H9 (cell line): ENCODE measurements around the gene ARPIN. TPM values are rescaled to one million over a fixed set of nuclear protein-coding genes. Genes with fewer than 3 reads are reported as not detected.

Source experiments
- DNase-seq: peaks from one replicate; pipeline ENCODE4 v3.0.0-alpha.2; 2017
- H2AFZ ChIP-seq: one replicate; pipeline ENCODE4 v1.6.1; 2013; ENCODE audit warnings: mild to moderate bottlenecking, low read length, control low read depth, moderate library complexity
- H2AK5ac ChIP-seq: 2 replicates; pipeline ENCODE4 v1.6.1; 2013; ENCODE audit warnings: low read length, control low read depth, mixed read lengths; ENCODE audit not compliant: insufficient read length
- H2BK120ac ChIP-seq: one replicate; pipeline ENCODE4 v1.6.1; 2013; ENCODE audit warnings: low read depth, mild to moderate bottlenecking, low read length, control low read depth, inconsistent platforms; ENCODE audit not compliant: poor library complexity, severe bottlenecking
- H2BK12ac ChIP-seq: 2 replicates; pipeline ENCODE4 v1.6.1; 2013; ENCODE audit warnings: low read length, control low read depth, mixed read lengths, low read depth; ENCODE audit not compliant: insufficient read length
- H2BK15ac ChIP-seq: 2 replicates; pipeline ENCODE4 v1.6.1; 2013; ENCODE audit warnings: low read depth, low read length, control low read depth
- H2BK20ac ChIP-seq: one replicate; pipeline ENCODE4 v1.6.1; 2013; ENCODE audit warnings: low read depth, mild to moderate bottlenecking, low read length, control low read depth, inconsistent platforms; ENCODE audit not compliant: poor library complexity, severe bottlenecking
- H2BK5ac ChIP-seq: 2 replicates; pipeline ENCODE4 v1.6.1; 2013; ENCODE audit warnings: low read length, control low read depth, mixed read lengths; ENCODE audit not compliant: insufficient read length
- H3K14ac ChIP-seq: 2 replicates; pipeline ENCODE4 v1.6.1; 2013; ENCODE audit warnings: low read length, control low read depth; ENCODE audit not compliant: insufficient read depth
- H3K18ac ChIP-seq: 2 replicates; pipeline ENCODE4 v1.6.1; 2013; ENCODE audit warnings: low read depth, mild to moderate bottlenecking, mixed read lengths, low read length, control low read depth; ENCODE audit not compliant: insufficient read length
- H3K23ac ChIP-seq: 2 replicates; pipeline ENCODE4 v1.6.1; 2013; ENCODE audit warnings: low read length, control low read depth, mixed read lengths, low read depth; ENCODE audit not compliant: insufficient read length
- H3K23me2 ChIP-seq: 2 replicates; pipeline ENCODE4 v1.6.1; 2013; ENCODE audit warnings: low read depth, mild to moderate bottlenecking, mixed read lengths, low read length, control low read depth; ENCODE audit not compliant: insufficient read length, poor library complexity, severe bottlenecking
- H3K27ac ChIP-seq: 2 replicates; pipeline ENCODE4 v1.5.1; 2013; ENCODE audit warnings: low read length, control low read depth, mixed read lengths, low read depth; ENCODE audit not compliant: insufficient read length
- H3K27me3 ChIP-seq: 2 replicates; pipeline ENCODE4 v1.6.1; 2013; ENCODE audit warnings: low read length, control low read depth, inconsistent platforms; ENCODE audit not compliant: insufficient read depth
- H3K4ac ChIP-seq: 2 replicates; pipeline ENCODE4 v1.6.1; 2013; ENCODE audit warnings: low read depth, mild to moderate bottlenecking, control low read depth, inconsistent platforms, low read length, moderate library complexity
- H3K4me1 ChIP-seq: 2 replicates; pipeline ENCODE4 v1.6.1; 2013; ENCODE audit warnings: low read length, control low read depth, inconsistent platforms; ENCODE audit not compliant: insufficient read depth
- H3K4me2 ChIP-seq: 2 replicates; pipeline ENCODE4 v1.6.1; 2013; ENCODE audit warnings: low read length, control low read depth, mixed read lengths; ENCODE audit not compliant: insufficient read length, insufficient read depth
- H3K56ac ChIP-seq: 2 replicates; pipeline ENCODE4 v1.6.1; 2013; ENCODE audit warnings: low read depth, mild to moderate bottlenecking, mixed read lengths, low read length, control low read depth; ENCODE audit not compliant: insufficient read length
- H3K79me1 ChIP-seq: 2 replicates; pipeline ENCODE4 v1.6.1; 2013; ENCODE audit warnings: low read depth, mild to moderate bottlenecking, moderate library complexity, low read length, control low read depth, inconsistent platforms; ENCODE audit not compliant: insufficient read depth, poor library complexity, severe bottlenecking
- H3K79me2 ChIP-seq: 2 replicates; pipeline ENCODE4 v1.6.1; 2013; ENCODE audit warnings: low read length, control low read depth, inconsistent platforms; ENCODE audit not compliant: insufficient read depth
- H3K9ac ChIP-seq: 2 replicates; pipeline ENCODE4 v1.6.1; 2013; ENCODE audit warnings: low read length, control low read depth, mixed read lengths; ENCODE audit not compliant: insufficient read length; ENCODE audit errors: extremely low read depth
- H3K9me3 ChIP-seq: one replicate; pipeline ENCODE4 v1.6.1; 2013; ENCODE audit warnings: low read depth, low read length, inconsistent platforms; ENCODE audit not compliant: control insufficient read depth
- H3T11ph ChIP-seq: one replicate; pipeline ENCODE4 v1.6.1; 2013; ENCODE audit warnings: mild to moderate bottlenecking, low read length, control low read depth, inconsistent platforms
- H4K20me1 ChIP-seq: one replicate; pipeline ENCODE4 v1.6.1; 2013; ENCODE audit not compliant: control insufficient read depth, insufficient read length, insufficient read depth
- H4K5ac ChIP-seq: 2 replicates; pipeline ENCODE4 v1.6.1; 2013; ENCODE audit warnings: low read depth, mild to moderate bottlenecking, mixed read lengths, low read length, control low read depth; ENCODE audit not compliant: insufficient read length
- H4K8ac ChIP-seq: replicated peaks from 2 replicates; pipeline ENCODE4 v1.6.1; 2013; ENCODE audit warnings: low read length, control low read depth, mixed read lengths, low read depth; ENCODE audit not compliant: insufficient read length
- H4K91ac ChIP-seq: 2 replicates; pipeline ENCODE4 v1.6.1; 2013; ENCODE audit warnings: low read depth, mild to moderate bottlenecking, moderate library complexity, mixed read lengths, low read length, control low read depth; ENCODE audit not compliant: insufficient read length
- H3K27ac Mint-ChIP-seq, 3 experiments: 2 replicates in 2 of 3; 3 replicates in 1 of 3; pipeline ENCODE4 v1.8.0; 2020 to 2021; ENCODE audit warnings: mixed read lengths in 3 of 3, mild to moderate bottlenecking in 1 of 3, moderate library complexity in 1 of 3
- H3K27me3 Mint-ChIP-seq: 2 replicates; pipeline ENCODE4 v1.8.0; 2021; ENCODE audit warnings: low read depth, mild to moderate bottlenecking, moderate library complexity, mixed read lengths
- H3K36me3 Mint-ChIP-seq, 3 experiments: 2 replicates in 2 of 3; 3 replicates in 1 of 3; pipeline ENCODE4 v1.8.0; 2020 to 2021; ENCODE audit warnings: low read depth in 3 of 3, mixed read lengths in 3 of 3; ENCODE audit not compliant: insufficient read depth in 1 of 3
- H3K4me1 Mint-ChIP-seq, 2 experiments: 2 replicates each; pipeline ENCODE4 v1.8.0; 2020; ENCODE audit warnings: mixed read lengths in 2 of 2
- H3K4me3 Mint-ChIP-seq, 2 experiments: 2 replicates in 1 of 2; 3 replicates in 1 of 2; pipeline ENCODE4 v1.8.0; 2020 to 2021; ENCODE audit warnings: mild to moderate bottlenecking in 2 of 2, mixed read lengths in 2 of 2, moderate library complexity in 1 of 2
- H3K9me3 Mint-ChIP-seq, 2 experiments: 2 replicates in 1 of 2; 3 replicates in 1 of 2; pipeline ENCODE4 v1.8.0; 2020; ENCODE audit warnings: mild to moderate bottlenecking in 2 of 2, mixed read lengths in 2 of 2, moderate library complexity in 1 of 2
- CTCF ChIP-seq: fragments of 200-600 bp; sonication (generic); conservative IDR thresholded peaks from 3 replicates; pipeline ENCODE4 v1.8.0; 2021; ENCODE audit warnings: antibody characterized with exemption, mild to moderate bottlenecking
- WGBS: extraction: QIAGEN DNeasy Blood & Tissue Kit; methylation state at CpG from one replicate; pipeline ENCODE4 v1.1.7; 2013; ENCODE audit warnings: missing lambda C conversion rate, low lambda C conversion rate, mixed read lengths; ENCODE audit not compliant: insufficient read length; ENCODE audit errors: extremely low coverage; 5-methylcytosine and 5-hydroxymethylcytosine counted together
- total RNA-seq: library from RNA; stranded (reverse); gene quantifications from 2 replicates; pipeline ENCODE4 v1.2.1, GENCODE V29; 2021

ARPIN gene
- total RNA-seq, 1 experiment from 2014 or later: 6.4 TPM

- Histone ChIP-seq H3K4ac (no peak overlapping the region), H2BK5ac (no peak overlapping the region), H4K91ac (no peak overlapping the region), H3T11ph (no peak overlapping the region), H3K18ac (no peak overlapping the region), H3K9me3 (no peaks in the 10 kb centered on the region), H3K27ac (no peak overlapping the region), H2BK12ac (no peak overlapping the region), H3K79me2 (no peaks in the 10 kb centered on the region), H2BK15ac (no peak overlapping the region), H3K4me1 (no peaks in the 10 kb centered on the region), H3K23ac (no peak overlapping the region), H2BK120ac (no peak overlapping the region), H4K8ac (no peak overlapping the region), H2AK5ac (no peak overlapping the region), H3K79me1 (no peaks in the 10 kb centered on the region), H3K9ac (peak overlapping the region; percentile 1), H3K27me3 (no peaks in the 10 kb centered on the region), H4K5ac (no peak overlapping the region), H3K23me2 (no peaks in the 10 kb centered on the region), H2BK20ac (no peak overlapping the region), H3K14ac (no peak overlapping the region), H4K20me1 (no peaks in the 10 kb centered on the region), H3K4me2 (no peak overlapping the region), H3K56ac (no peak overlapping the region), H2AFZ (no peak overlapping the region)
- no peak for DNase-seq
- TF ChIP-seq CTCF: no peak
- peaks cover 26 to 57% (median 46%) of the 10 kb centered on the region in 3 experiments for H3K36me3 Mint-ChIP-seq
- 0 out of 7 replicates have a peak overlapping the region, but pooled peaks of 1 of the 3 experiments have one; percentile 41 for H3K27ac Mint-ChIP-seq
- no peaks in the 10 kb centered on the region for H3K4me1 Mint-ChIP-seq
- H3K4me3 Mint-ChIP-seq: no peak overlapping the region
- H3K9me3 Mint-ChIP-seq: peaks cover 10 to 15% of the 10 kb centered on the region in 2 experiments
- no CpG with 5 or more reads among the region's 3 CpGs for WGBS
- H3K27me3 Mint-ChIP-seq: no peaks in the 10 kb centered on the region; the same call in 1 of the 2 replicates
These were observed 60.3 kb downstream of the ARPIN start for GRCh38 chr15:89852342-89852995.
